Measurements from ENCODE around the gene SFXN5.
"Not testable (repeated sequence)": the region's sequence is repeated elsewhere in the genome, so short reads cannot be mapped to it uniquely, and the experiment has no call there.

SFXN5 gene

DNA sequence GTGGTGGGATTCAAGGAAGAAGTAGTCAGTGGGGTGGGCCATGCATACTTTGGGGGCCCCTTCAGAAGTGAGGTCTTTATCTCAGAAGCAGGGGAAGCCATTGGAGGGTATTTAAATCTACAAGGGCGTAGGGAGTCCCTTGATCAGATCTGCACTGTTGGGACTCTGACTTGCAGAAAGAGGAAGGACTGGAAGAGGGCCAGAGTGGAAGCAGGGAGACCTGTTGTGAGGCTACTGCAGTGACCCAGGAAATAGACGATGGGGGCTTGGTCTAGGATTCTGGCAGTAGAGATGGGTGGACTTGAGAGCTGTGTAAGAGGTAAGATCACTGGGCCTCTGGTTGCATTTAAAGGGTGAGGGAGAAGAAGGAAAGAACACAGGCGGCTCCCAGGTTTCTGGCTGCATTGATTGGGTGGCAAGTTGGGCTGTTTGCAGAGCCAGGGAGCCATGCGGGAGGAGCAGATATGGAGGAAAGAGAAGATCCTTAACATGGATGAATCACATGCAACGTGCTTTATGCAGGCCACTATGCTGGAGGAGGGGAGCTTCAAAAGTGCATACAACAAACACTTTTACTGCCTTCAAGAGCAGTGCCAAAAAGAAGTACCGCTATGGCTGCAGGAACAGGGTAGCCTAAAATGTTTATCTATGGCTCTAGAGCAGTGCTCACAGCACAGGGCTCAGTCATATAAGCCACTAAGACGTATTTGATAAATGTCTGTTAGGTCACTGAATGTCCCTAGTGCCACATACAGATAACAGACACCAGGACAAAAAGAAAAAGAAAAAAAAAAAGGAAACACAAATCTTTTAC lies 2.3 kb downstream of the SFXN5 start:
- Histone ChIP-seq H3K27ac (ENCODE audit: low read depth, low read length) (no peak overlapping the region), H3K9me3 (ENCODE audit: control insufficient read depth in 5 of 5, low read length in 5 of 5) (no peaks in the 10 kb centered on the region), H3K4me1 (ENCODE audit: control insufficient read depth in 5 of 5, insufficient read depth in 5 of 5, low read length in 5 of 5) (peaks cover 5 to 40% (median 27%) of the 10 kb centered on the region in 5 donors), H3K36me3 (ENCODE audit: control insufficient read depth in 5 of 5, insufficient read depth in 5 of 5, low read length in 5 of 5) (peaks cover 0 to 3% (median 0%) of the 10 kb centered on the region in 5 donors), H3K4me3 (ENCODE audit: low read depth in 1 of 5, low read length in 5 of 5) (peak overlapping the region in 3 of 5 donors; percentile 64 to 95 (median 87)), H3K27me3 (ENCODE audit: control insufficient read depth in 5 of 5, insufficient read depth in 4 of 5, low read length in 5 of 5) (no peaks in the 10 kb centered on the region), H3K9ac (ENCODE audit: low read length in 5 of 5) (peak overlapping the region in 3 of 5 donors; percentile 77 to 89 (median 80))

DNA sequence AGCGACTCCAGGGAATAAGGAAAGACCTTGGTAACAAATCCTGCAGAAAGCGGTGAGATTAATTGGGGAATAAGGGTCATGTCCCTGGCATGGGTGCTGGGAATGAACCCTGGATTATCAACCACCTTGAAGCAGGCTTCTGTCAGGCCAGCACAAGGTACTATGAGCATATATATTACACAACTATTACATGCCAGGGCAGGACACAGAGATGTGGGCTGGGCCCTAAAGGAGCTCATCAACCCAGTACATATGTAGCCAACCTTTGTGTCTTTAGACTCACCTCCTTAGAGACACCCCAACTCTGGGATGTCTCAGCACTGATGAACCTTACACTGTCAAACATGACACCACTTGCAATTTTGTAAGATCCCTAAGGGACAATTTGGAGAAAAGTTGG lies 3.4 kb downstream of the SFXN5 start:
- peaks cover 5 to 40% (median 27%) of the 10 kb centered on the region in 5 donors for H3K4me1 ChIP-seq (ENCODE audit: control insufficient read depth in 5 of 5, insufficient read depth in 5 of 5, low read length in 5 of 5)
- no peaks in the 10 kb centered on the region for H3K9me3 ChIP-seq (ENCODE audit: control insufficient read depth in 5 of 5, low read length in 5 of 5)
- H3K9ac ChIP-seq (ENCODE audit: low read length in 5 of 5), result no peak overlapping the region
- H3K4me3 ChIP-seq (ENCODE audit: low read depth in 1 of 5, low read length in 5 of 5), result no peak overlapping the region
- H3K27me3 ChIP-seq (ENCODE audit: control insufficient read depth in 5 of 5, insufficient read depth in 4 of 5, low read length in 5 of 5), result no peaks in the 10 kb centered on the region
- no peak overlapping the region for H3K27ac ChIP-seq (ENCODE audit: low read depth, low read length)
- H3K36me3 ChIP-seq (ENCODE audit: control insufficient read depth in 5 of 5, insufficient read depth in 5 of 5, low read length in 5 of 5), result no peaks in the 10 kb centered on the region

DNA sequence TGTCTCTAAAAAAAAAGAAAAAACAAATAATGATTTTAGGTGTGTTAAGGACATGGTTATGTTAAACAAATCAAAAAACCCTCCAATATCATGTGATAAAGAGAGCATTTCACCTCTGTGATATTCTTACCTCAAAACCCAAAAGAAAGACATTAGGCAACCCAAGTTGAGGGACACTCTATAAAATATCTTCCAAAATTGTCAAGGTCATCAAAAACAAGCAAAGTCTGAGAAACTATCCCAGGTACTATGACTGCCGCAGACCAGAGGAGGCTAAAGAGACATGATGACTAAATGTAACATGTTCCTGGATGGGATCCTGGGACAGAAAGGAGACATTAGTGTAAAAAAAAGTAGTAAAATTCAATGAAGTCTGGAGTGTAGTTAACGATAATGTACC lies 4.5 kb downstream of the SFXN5 start:
- H3K4me1 ChIP-seq (ENCODE audit: control insufficient read depth in 5 of 5, insufficient read depth in 5 of 5, low read length in 5 of 5), result peaks cover 3 to 33% (median 20%) of the 10 kb centered on the region in 5 donors
- H3K27ac ChIP-seq (ENCODE audit: low read depth, low read length), result no peak overlapping the region
- no peaks in the 10 kb centered on the region for H3K9me3 ChIP-seq (ENCODE audit: control insufficient read depth in 5 of 5, low read length in 5 of 5)
- no peaks in the 10 kb centered on the region for H3K36me3 ChIP-seq (ENCODE audit: control insufficient read depth in 5 of 5, insufficient read depth in 5 of 5, low read length in 5 of 5)
- no peak overlapping the region for H3K4me3 ChIP-seq (ENCODE audit: low read depth in 1 of 5, low read length in 5 of 5)
- no peak overlapping the region for H3K9ac ChIP-seq (ENCODE audit: low read length in 5 of 5)
- H3K27me3 ChIP-seq (ENCODE audit: control insufficient read depth in 5 of 5, insufficient read depth in 4 of 5, low read length in 5 of 5), result no peaks in the 10 kb centered on the region

DNA sequence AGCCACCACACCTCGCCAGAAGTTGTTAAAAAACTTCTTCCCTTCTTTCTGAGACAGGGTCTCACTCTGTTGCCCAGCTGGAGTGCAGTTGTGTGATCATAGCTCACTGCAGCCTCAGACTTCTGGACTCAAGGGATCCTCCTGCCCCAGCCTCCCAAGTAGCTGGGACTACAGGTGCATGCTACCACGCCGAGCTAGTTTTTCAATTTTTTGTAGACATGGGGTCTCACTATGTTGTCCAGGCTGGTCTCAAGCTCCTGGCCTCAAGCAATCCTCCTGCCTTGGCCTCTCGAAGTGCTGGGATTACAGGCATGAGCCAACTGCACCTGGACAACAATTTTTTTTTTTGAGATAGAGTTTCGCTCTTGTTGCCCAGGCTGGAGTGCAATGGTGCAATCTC lies 6.4 kb downstream of the SFXN5 start:
- not testable (repeated sequence) for H3K27me3 ChIP-seq (ENCODE audit: control insufficient read depth in 5 of 5, insufficient read depth in 4 of 5, low read length in 5 of 5); H3K27ac ChIP-seq (ENCODE audit: low read depth, low read length); H3K4me3 ChIP-seq (ENCODE audit: low read depth in 1 of 5, low read length in 5 of 5); H3K9me3 ChIP-seq (ENCODE audit: control insufficient read depth in 5 of 5, low read length in 5 of 5); H3K36me3 ChIP-seq (ENCODE audit: control insufficient read depth in 5 of 5, insufficient read depth in 5 of 5, low read length in 5 of 5); H3K9ac ChIP-seq (ENCODE audit: low read length in 5 of 5)
- peaks cover 3 to 18% (median 12%) of the 10 kb centered on the region in 5 donors for H3K4me1 ChIP-seq (ENCODE audit: control insufficient read depth in 5 of 5, insufficient read depth in 5 of 5, low read length in 5 of 5)

DNA sequence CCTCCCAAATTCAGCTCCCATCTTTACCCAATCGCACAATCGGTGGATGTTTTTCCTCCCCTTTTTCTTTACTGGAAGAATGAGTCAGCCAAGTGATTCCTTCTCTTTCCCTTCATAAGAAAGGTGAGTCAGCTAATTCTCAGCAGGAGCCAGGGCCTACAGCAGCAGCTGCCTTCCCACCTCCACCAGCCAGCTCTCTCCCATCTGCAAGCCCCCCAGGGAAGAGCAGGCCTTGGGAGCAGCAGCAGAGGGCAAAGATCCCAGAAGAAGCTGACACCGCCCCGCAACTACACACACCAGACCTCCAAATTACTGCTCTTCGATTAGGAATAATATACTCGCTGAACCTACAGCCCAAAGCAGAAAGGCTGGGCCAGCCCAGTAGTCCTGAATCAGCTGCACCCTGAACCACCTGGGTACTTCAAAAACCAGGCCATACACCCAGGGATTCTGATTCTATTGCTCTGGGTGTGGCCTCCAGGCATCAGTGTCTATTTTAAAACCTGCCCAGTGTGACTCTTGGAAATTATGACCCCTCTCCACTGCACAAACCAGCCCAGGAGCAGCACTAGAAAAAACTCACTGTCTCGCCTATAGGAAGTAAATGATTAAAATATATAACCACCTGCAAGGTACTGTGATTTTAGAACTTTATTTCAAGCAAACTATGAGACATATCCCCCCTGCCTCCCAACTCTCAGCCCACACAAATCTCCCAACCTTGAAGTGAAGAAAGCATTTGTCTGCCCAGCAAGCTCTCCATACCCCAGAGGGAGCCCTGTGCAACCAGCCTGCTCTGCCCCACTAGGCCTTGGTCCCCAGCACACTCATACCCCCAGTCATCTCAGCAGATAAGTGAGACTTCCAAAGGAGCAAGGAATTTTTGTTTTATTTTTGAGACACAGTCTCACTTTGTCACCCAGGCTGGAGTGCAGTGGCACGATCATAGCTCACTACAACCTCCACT lies 7.3 kb downstream of the SFXN5 start:
- no peak overlapping the region for H3K4me3 ChIP-seq (ENCODE audit: low read depth in 1 of 5, low read length in 5 of 5)
- H3K9me3 ChIP-seq (ENCODE audit: control insufficient read depth in 5 of 5, low read length in 5 of 5), result no peaks in the 10 kb centered on the region
- peaks cover 0 to 10% (median 3%) of the 10 kb centered on the region in 5 donors for H3K4me1 ChIP-seq (ENCODE audit: control insufficient read depth in 5 of 5, insufficient read depth in 5 of 5, low read length in 5 of 5)
- no peak overlapping the region for H3K9ac ChIP-seq (ENCODE audit: low read length in 5 of 5)
- no peaks in the 10 kb centered on the region for H3K36me3 ChIP-seq (ENCODE audit: control insufficient read depth in 5 of 5, insufficient read depth in 5 of 5, low read length in 5 of 5)
- H3K27me3 ChIP-seq (ENCODE audit: control insufficient read depth in 5 of 5, insufficient read depth in 4 of 5, low read length in 5 of 5), result no peaks in the 10 kb centered on the region
- no peak overlapping the region for H3K27ac ChIP-seq (ENCODE audit: low read depth, low read length)

DNA sequence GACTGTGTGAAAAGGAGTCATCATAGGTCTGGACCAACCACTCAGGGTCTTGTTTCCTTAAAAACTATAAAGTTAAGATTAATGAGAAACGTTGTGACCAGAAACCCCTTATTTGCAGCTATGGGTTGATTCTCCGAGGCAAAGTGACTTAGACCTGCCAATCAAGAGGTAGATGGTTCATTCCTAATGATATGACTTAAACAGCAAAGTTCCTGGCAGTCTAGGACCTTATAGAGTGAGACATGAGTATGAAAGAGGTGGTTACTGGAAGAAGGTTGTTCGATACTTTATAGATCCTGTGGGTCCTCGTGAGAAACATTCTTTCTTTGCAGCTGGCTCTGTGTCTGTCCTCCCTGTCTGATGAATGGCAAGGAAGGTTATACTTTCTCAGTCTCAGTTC lies 8.0 kb downstream of the SFXN5 start:
- no peaks in the 10 kb centered on the region for H3K36me3 ChIP-seq (ENCODE audit: control insufficient read depth in 5 of 5, insufficient read depth in 5 of 5, low read length in 5 of 5)
- no peak overlapping the region for H3K9ac ChIP-seq (ENCODE audit: low read length in 5 of 5)
- H3K9me3 ChIP-seq (ENCODE audit: control insufficient read depth in 5 of 5, low read length in 5 of 5), result no peaks in the 10 kb centered on the region
- H3K4me1 ChIP-seq (ENCODE audit: control insufficient read depth in 5 of 5, insufficient read depth in 5 of 5, low read length in 5 of 5), result peaks cover 0 to 2% (median 0%) of the 10 kb centered on the region in 5 donors
- H3K27ac ChIP-seq (ENCODE audit: low read depth, low read length), result no peak overlapping the region
- no peak overlapping the region for H3K4me3 ChIP-seq (ENCODE audit: low read depth in 1 of 5, low read length in 5 of 5)
- no peaks in the 10 kb centered on the region for H3K27me3 ChIP-seq (ENCODE audit: control insufficient read depth in 5 of 5, insufficient read depth in 4 of 5, low read length in 5 of 5)

DNA sequence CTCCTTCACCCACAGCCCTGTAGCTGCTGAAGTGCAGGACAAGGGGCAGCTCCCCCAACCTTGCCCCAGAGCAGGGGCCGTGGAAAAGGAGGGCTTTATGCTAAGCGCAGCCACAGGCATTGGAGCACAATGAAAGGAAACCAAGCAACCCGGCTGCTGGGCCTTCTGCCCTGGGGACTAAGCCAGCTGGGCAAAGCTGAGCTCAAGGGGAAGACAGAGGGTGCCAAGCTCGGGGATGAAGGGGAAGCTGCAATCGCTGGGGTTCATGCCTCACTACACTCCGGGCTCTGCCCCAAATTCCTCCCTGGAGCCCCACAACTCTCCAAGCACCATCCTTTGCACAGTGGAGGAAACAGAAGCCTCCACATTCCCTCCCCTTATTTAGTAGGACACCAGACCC lies 12.4 kb downstream of the SFXN5 start:
- no peak overlapping the region for H3K27ac ChIP-seq (ENCODE audit: low read depth, low read length)
- no peak overlapping the region for H3K9ac ChIP-seq (ENCODE audit: low read length in 5 of 5)
- H3K4me1 ChIP-seq (ENCODE audit: control insufficient read depth in 5 of 5, insufficient read depth in 5 of 5, low read length in 5 of 5), result no peaks in the 10 kb centered on the region
- peaks cover 5 to 20% (median 11%) of the 10 kb centered on the region in 5 donors for H3K36me3 ChIP-seq (ENCODE audit: control insufficient read depth in 5 of 5, insufficient read depth in 5 of 5, low read length in 5 of 5)
- H3K4me3 ChIP-seq (ENCODE audit: low read depth in 1 of 5, low read length in 5 of 5), result no peak overlapping the region
- H3K27me3 ChIP-seq (ENCODE audit: control insufficient read depth in 5 of 5, insufficient read depth in 4 of 5, low read length in 5 of 5), result no peaks in the 10 kb centered on the region
- peaks cover 0 to 11% (median 5%) of the 10 kb centered on the region in 5 donors for H3K9me3 ChIP-seq (ENCODE audit: control insufficient read depth in 5 of 5, low read length in 5 of 5)

DNA sequence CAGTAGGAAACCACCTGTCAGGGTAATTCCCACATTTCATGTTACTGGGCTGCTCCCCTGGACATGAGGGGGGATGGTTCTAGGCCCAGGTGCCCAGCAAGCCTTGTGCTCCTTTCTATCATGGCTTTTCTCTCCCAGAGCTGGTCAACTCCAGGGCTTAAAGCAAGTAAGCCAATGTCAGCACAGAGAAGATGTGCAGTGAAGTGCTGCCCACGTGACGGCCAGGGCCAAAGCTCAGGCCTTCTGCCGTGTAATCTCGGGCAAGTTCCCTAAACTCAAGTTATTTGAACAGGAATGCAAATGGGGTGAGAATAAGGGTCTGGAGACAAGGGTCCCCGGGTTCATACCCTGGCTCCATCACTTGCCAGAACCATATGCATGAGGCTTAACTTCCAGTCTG lies 16.5 kb downstream of the SFXN5 start:
- Histone ChIP-seq H3K27ac (ENCODE audit: low read depth, low read length) (no peak overlapping the region), H3K9ac (ENCODE audit: low read length in 5 of 5) (no peak overlapping the region), H3K36me3 (ENCODE audit: control insufficient read depth in 5 of 5, insufficient read depth in 5 of 5, low read length in 5 of 5) (peaks cover 5 to 20% (median 11%) of the 10 kb centered on the region in 5 donors)

DNA sequence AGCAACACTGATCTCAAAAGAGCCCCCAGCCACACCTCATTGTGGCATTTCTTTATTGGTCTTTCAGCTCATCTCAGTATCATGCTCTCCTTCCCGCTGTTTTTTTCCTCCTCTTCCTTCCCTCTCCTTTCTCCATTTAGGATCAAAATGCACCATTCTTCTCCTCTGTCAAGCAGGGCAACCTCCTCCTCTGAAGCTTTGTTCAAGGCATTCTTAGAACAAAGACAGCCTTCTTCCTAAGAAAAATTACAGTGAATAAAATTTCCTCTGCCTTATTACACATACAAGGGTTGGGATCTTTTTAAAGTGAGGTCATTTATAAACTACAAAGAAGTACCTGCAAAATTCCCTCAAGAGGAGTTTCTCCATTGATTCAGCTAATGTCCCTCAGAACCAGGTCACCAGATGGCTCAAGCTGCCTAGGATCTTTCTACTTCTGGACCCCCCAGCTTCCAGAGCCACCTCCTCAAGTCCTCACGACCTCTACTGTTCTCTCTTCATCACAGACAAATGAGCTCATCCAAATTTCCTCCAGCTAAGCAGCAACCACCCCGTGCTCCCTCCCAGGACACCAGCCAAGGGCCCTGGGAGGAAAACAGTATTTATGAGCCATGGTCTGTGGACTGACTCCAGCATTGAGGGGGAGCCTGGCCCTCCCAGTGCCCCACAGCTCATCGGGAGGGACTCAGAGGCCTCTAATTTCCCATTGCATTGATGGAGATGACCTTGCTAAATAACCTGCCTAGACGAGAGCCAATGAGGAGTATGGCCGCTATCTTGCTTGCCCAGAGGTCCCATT lies 18.0 kb downstream of the SFXN5 start:
- Histone ChIP-seq H3K9me3 (ENCODE audit: control insufficient read depth in 5 of 5, low read length in 5 of 5) (peaks cover 0 to 11% (median 5%) of the 10 kb centered on the region in 5 donors), H3K27me3 (ENCODE audit: control insufficient read depth in 5 of 5, insufficient read depth in 4 of 5, low read length in 5 of 5) (no peaks in the 10 kb centered on the region), H3K4me3 (ENCODE audit: low read depth in 1 of 5, low read length in 5 of 5) (no peak overlapping the region), H3K9ac (ENCODE audit: low read length in 5 of 5) (no peak overlapping the region), H3K4me1 (ENCODE audit: control insufficient read depth in 5 of 5, insufficient read depth in 5 of 5, low read length in 5 of 5) (no peaks in the 10 kb centered on the region), H3K27ac (ENCODE audit: low read depth, low read length) (no peak overlapping the region), H3K36me3 (ENCODE audit: control insufficient read depth in 5 of 5, insufficient read depth in 5 of 5, low read length in 5 of 5) (peaks cover 5 to 20% (median 11%) of the 10 kb centered on the region in 5 donors)

More for the DNA sequence above, 16.5 kb downstream of the SFXN5 start:
- H3K4me1 ChIP-seq (ENCODE audit: control insufficient read depth in 5 of 5, insufficient read depth in 5 of 5, low read length in 5 of 5), result no peaks in the 10 kb centered on the region
- no peak overlapping the region for H3K4me3 ChIP-seq (ENCODE audit: low read depth in 1 of 5, low read length in 5 of 5)
- H3K9me3 ChIP-seq (ENCODE audit: control insufficient read depth in 5 of 5, low read length in 5 of 5), result peaks cover 0 to 11% (median 5%) of the 10 kb centered on the region in 5 donors
- H3K27me3 ChIP-seq (ENCODE audit: control insufficient read depth in 5 of 5, insufficient read depth in 4 of 5, low read length in 5 of 5), result no peaks in the 10 kb centered on the region
